SK-N-SH (cell line): ENCODE data around the gene SAP30.

Source experiments
- EP300 ChIP-seq, 2 experiments: IDR thresholded peaks; 2 replicates each; pipeline versions ENCODE4 v1.4.0 to v1.6.1; 2012; ENCODE audit warnings: borderline replicate concordance in 1 of 2, low read depth in 1 of 2, low read length in 1 of 2
- TF ChIP-seq, protein P1 (sequence below): fragments of 200-600 bp; sonication (generic); IDR thresholded peaks from 2 replicates; pipeline ENCODE4 v1.6.1; 2017; ENCODE audit warnings: antibody characterized with exemption, mild to moderate bottlenecking, moderate library complexity

DNA sequence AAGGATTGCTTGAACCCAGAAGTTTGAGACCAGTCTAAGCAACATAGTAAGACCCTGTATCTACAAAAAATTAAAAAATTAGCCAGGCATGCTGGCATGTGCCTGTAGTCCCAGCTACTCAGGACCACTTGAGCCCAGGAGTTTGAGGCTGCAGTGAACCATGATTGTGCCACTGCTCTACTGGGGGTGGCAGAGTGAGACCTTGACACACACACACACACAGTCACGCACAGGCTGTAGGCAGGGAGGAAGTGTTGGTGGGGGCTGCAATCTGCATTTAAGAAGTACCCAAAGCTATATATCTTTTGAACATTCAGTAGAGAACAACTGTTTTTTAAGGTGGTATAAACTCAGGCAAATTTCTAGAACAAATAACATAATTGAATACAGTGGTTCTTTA is 20.9 kb downstream of the SAP30 start:
- TF ChIP-seq EP300 (IDR thresholded peaks at IDR 0.05; ENCODE audit: borderline replicate concordance in 1 of 2, low read depth in 1 of 2, low read length in 1 of 2): no peak
- TF ChIP-seq, protein P1, sequence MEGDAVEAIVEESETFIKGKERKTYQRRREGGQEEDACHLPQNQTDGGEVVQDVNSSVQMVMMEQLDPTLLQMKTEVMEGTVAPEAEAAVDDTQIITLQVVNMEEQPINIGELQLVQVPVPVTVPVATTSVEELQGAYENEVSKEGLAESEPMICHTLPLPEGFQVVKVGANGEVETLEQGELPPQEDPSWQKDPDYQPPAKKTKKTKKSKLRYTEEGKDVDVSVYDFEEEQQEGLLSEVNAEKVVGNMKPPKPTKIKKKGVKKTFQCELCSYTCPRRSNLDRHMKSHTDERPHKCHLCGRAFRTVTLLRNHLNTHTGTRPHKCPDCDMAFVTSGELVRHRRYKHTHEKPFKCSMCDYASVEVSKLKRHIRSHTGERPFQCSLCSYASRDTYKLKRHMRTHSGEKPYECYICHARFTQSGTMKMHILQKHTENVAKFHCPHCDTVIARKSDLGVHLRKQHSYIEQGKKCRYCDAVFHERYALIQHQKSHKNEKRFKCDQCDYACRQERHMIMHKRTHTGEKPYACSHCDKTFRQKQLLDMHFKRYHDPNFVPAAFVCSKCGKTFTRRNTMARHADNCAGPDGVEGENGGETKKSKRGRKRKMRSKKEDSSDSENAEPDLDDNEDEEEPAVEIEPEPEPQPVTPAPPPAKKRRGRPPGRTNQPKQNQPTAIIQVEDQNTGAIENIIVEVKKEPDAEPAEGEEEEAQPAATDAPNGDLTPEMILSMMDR: no peak
